ENCODE data around the gene BSG.

DNA sequence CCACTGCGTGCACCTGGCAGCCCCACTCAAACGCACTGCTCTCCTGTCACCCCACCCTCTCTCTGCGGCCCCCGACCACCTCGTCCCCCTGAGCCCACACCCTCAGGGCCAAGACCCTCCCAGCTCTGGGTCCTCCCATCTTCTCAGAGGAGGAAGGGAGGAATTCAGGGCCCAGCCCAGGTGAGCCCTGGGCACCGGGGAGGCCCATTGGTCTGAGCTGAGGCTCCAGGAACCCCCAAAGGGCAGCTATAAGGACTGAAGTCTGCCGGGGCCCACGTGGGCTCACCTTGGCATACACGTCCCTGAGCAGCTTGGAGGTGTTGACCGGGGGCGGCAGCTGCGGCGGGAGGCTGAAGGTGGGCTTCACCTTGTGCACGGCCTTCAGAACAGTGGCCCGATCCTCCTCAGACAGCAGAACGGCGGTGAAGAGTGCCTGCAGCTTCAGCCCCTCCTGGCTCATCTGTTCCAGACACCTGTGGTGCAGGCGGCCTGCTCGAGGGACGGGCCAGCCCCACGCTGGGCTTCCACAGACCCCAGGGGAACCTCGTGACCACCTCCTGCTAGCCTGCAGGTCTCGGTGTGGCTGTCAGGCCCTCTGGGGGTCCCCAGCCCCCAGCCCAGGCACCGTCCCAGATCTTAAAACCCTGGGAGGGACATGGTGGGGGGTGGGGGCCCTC lies 52.2 kb downstream of the BSG start:
- TF ChIP-seq SIN3A (IDR thresholded peaks at IDR 0.05; ENCODE audit: borderline replicate concordance, insufficient read depth, low read length) (no peak), POLR2AphosphoS5 (IDR thresholded peaks at IDR 0.05; ENCODE audit: low read depth, low read length) (no peak)

Measured in PFSK-1 (cell line).